Hepatocyte (in vitro differentiated cells): ENCODE measurements around the gene ARID3A. TPM values are rescaled to one million over a fixed set of nuclear protein-coding genes. Genes with fewer than 3 reads are reported as not detected.

Experiments
- DNase-seq: peaks from one replicate; pipeline ENCODE4 v3.0.0-alpha.2; 2016; ENCODE audit warnings: low spot score
- H2AFZ ChIP-seq: fragments of 200-600 bp; sonication (generic); 2 replicates; pipeline ENCODE4 v1.6.0; 2016; ENCODE audit warnings: antibody characterized with exemption, mild to moderate bottlenecking
- H3K27ac ChIP-seq: fragments of 200-600 bp; sonication (generic); 2 replicates; pipeline ENCODE4 v1.5.1; 2016; ENCODE audit warnings: mild to moderate bottlenecking
- H3K27me3 ChIP-seq: fragments of 200-600 bp; sonication (generic); 2 replicates; pipeline ENCODE4 v1.6.1; 2016
- H3K36me3 ChIP-seq: fragments of 200-600 bp; sonication (generic); replicated peaks from 2 replicates; pipeline ENCODE4 v1.5.1; 2016; ENCODE audit warnings: low read depth; ENCODE audit not compliant: insufficient read depth
- H3K4me1 ChIP-seq: fragments of 200-600 bp; sonication (generic); 2 replicates; pipeline ENCODE4 v1.5.1; 2016; ENCODE audit warnings: mild to moderate bottlenecking, moderate library complexity; ENCODE audit not compliant: insufficient read depth
- H3K4me2 ChIP-seq: fragments of 200-600 bp; sonication (generic); 2 replicates; pipeline ENCODE4 v1.6.0; 2016
- H3K4me3 ChIP-seq: fragments of 200-600 bp; sonication (generic); 2 replicates; pipeline ENCODE4 v1.5.1; 2016; ENCODE audit warnings: mild to moderate bottlenecking
- H3K79me2 ChIP-seq: fragments of 200-600 bp; sonication (generic); 2 replicates; pipeline ENCODE4 v1.6.0; 2017; ENCODE audit warnings: mild to moderate bottlenecking
- H3K9me2 ChIP-seq: fragments of 200-600 bp; sonication (generic); replicated peaks from 2 replicates; pipeline ENCODE4 v1.6.0; 2017; ENCODE audit warnings: mild to moderate bottlenecking; ENCODE audit not compliant: insufficient read depth
- H3K9me3 ChIP-seq: fragments of 200-600 bp; sonication (generic); 2 replicates; pipeline ENCODE4 v1.5.1; 2016; ENCODE audit warnings: low read depth, mild to moderate bottlenecking
- H4K20me1 ChIP-seq: fragments of 200-600 bp; sonication (generic); 2 replicates; pipeline ENCODE4 v1.6.0; 2016; ENCODE audit warnings: mild to moderate bottlenecking; ENCODE audit not compliant: insufficient read depth, poor library complexity, severe bottlenecking
- CTCF ChIP-seq: fragments of 200-600 bp; sonication (generic); IDR thresholded peaks from 2 replicates; pipeline ENCODE4 v1.5.1; 2016; ENCODE audit warnings: antibody characterized with exemption, mild to moderate bottlenecking; ENCODE audit not compliant: poor library complexity
- EZH2 ChIP-seq: fragments of 200-600 bp; sonication (generic); IDR thresholded peaks from 2 replicates; pipeline ENCODE4 v1.6.1; 2016; ENCODE audit warnings: antibody characterized with exemption, mild to moderate bottlenecking, borderline replicate concordance
- EZH2phosphoT487 ChIP-seq: fragments of 200-600 bp; sonication (generic); IDR thresholded peaks from one replicate; pipeline ENCODE4 v1.6.1; 2018; ENCODE audit warnings: antibody characterized with exemption, mild to moderate bottlenecking, low read depth, moderate library complexity; ENCODE audit not compliant: unreplicated experiment, severe bottlenecking
- WGBS: methylation state at CpG from one replicate; pipeline ENCODE4 v1.1.6; 2016; ENCODE audit warnings: low lambda C conversion rate; ENCODE audit errors: missing lambda C conversion rate; 5-methylcytosine and 5-hydroxymethylcytosine counted together
- polyA plus RNA-seq: library from polyadenylated mRNA; unstranded; fragments of >200 nt; fragmentation: Nextera tagmentation; extraction: Ambion mirVana; gene quantifications from 2 replicates; pipeline ENCODE4 v1.2.1, GENCODE V29; 2016
- total RNA-seq: library from RNA; depleted of rRNA; stranded (reverse); fragments of >200 nt; gene quantifications from 2 replicates; pipeline ENCODE4 v1.2.3, GENCODE V29; 2014

The ARID3A gene
- total and polyA plus RNA-seq, 2 experiments from 2014 or later, result 122 to 180 TPM

GRCh38 chr19:931860-932647 lies 6.2 kb downstream of the ARID3A start:
- H3K27ac ChIP-seq, result peak overlapping the region; percentile 77
- no peaks in the 10 kb centered on the region for H3K36me3 ChIP-seq
- TF ChIP-seq EZH2, result no peak
- no peak for TF ChIP-seq CTCF
- no peak for TF ChIP-seq EZH2phosphoT487
- peaks cover 42% of the 10 kb centered on the region for H3K4me1 ChIP-seq
- peaks cover 99% of the 10 kb centered on the region for H3K79me2 ChIP-seq
- H3K9me3 ChIP-seq, result no peaks in the 10 kb centered on the region
- WGBS, result 93% methylated on average over 24 of the region's 32 CpGs
- peaks cover 86% of the 10 kb centered on the region for H4K20me1 ChIP-seq
- no peaks in the 10 kb centered on the region for H3K27me3 ChIP-seq
- H3K9me2 ChIP-seq, result no peaks in the 10 kb centered on the region
- no peak overlapping the region for H3K4me3 ChIP-seq
- H2AFZ ChIP-seq, result no peak overlapping the region
- H3K4me2 ChIP-seq, result peak overlapping the region; percentile 74
- DNase-seq, result no peak

GRCh38 chr19:932648-933552 lies 7.1 kb downstream of the ARID3A start:
- Histone ChIP-seq H3K9me2 (no peaks in the 10 kb centered on the region), H3K9me3 (no peaks in the 10 kb centered on the region), H2AFZ (no peak overlapping the region), H3K27ac (peak overlapping the region; percentile 77), H4K20me1 (peaks cover 90% of the 10 kb centered on the region), H3K27me3 (no peaks in the 10 kb centered on the region), H3K4me2 (peak overlapping the region; percentile 74), H3K4me1 (peaks cover 42% of the 10 kb centered on the region), H3K36me3 (no peaks in the 10 kb centered on the region), H3K79me2 (peaks cover 98% of the 10 kb centered on the region), H3K4me3 (no peak overlapping the region)
- 49% methylated on average over 53 of the region's 54 CpGs for WGBS
- TF ChIP-seq EZH2, result no peak
- TF ChIP-seq EZH2phosphoT487, result no peak
- TF ChIP-seq CTCF, result no peak
- DNase-seq, result no peak

GRCh38 chr19:933553-933882 lies 7.7 kb downstream of the ARID3A start:
- Histone ChIP-seq H4K20me1 (peaks cover 90% of the 10 kb centered on the region), H3K4me1 (peaks cover 46% of the 10 kb centered on the region), H3K9me3 (no peaks in the 10 kb centered on the region), H3K9me2 (no peaks in the 10 kb centered on the region), H2AFZ (no peak overlapping the region), H3K27me3 (no peaks in the 10 kb centered on the region), H3K36me3 (no peaks in the 10 kb centered on the region), H3K4me2 (peak overlapping the region; percentile 74), H3K4me3 (no peak overlapping the region), H3K27ac (peak overlapping the region; percentile 77), H3K79me2 (peaks cover 98% of the 10 kb centered on the region)
- TF ChIP-seq CTCF, result no peak
- 64% methylated on average over 9 of the region's 14 CpGs for WGBS
- no peak for DNase-seq
